HG02840 (cell line): ENCODE measurements around the gene ZDHHC17.

Experiments
- ATAC-seq: cut with Tn5 transposase; IDR thresholded peaks from one replicate; pipeline ENCODE4 v1.9.1; 2021; ENCODE audit warnings: mild to moderate bottlenecking, moderate library complexity, moderate number of reproducible peaks; ENCODE audit not compliant: unreplicated experiment, low FRiP score

Gene ZDHHC17

GRCh38 chr12:76874491-76875190, 110.7 kb downstream of the ZDHHC17 start:
- ATAC-seq: no peak

GRCh38 chr12:76876696-76877229, 112.8 kb downstream of the ZDHHC17 start:
- no peak for ATAC-seq

GRCh38 chr12:76878099-76878898, 114.4 kb downstream of the ZDHHC17 start:
- ATAC-seq: peak; percentile 50

GRCh38 chr12:76878899-76879709, 115.2 kb downstream of the ZDHHC17 start, which contains the start of gene CSRP2:
TSS of gene CSRP2 (minus strand) at chr12:76879019. CDS start at chr12:76866260, 12,759 bp downstream.
- ATAC-seq: peak; percentile 88

- ATAC-seq: no peak
These were observed 116.0 kb downstream of the ZDHHC17 start for GRCh38 chr12:76879710-76880518.

- no peak for ATAC-seq
These were observed 116.7 kb downstream of the ZDHHC17 start for GRCh38 chr12:76880519-76881023.

GRCh38 chr12:76881142-76881541, 117.2 kb downstream of the ZDHHC17 start:
- no peak for ATAC-seq

GRCh38 chr12:76882367-76882766, 118.5 kb downstream of the ZDHHC17 start:
- no peak for ATAC-seq

GRCh38 chr12:76883151-76883550, 119.2 kb downstream of the ZDHHC17 start:
- no peak for ATAC-seq

- no peak for ATAC-seq
These were observed 119.9 kb downstream of the ZDHHC17 start for GRCh38 chr12:76883811-76884210.

- no peak for ATAC-seq
These were observed 124.9 kb downstream of the ZDHHC17 start for GRCh38 chr12:76888775-76889174.

- ATAC-seq: no peak
These were observed 126.5 kb downstream of the ZDHHC17 start for GRCh38 chr12:76890151-76891143.

GRCh38 chr12:76891609-76892008, 127.7 kb downstream of the ZDHHC17 start:
- no peak for ATAC-seq

- ATAC-seq: no peak
These were observed 131.9 kb downstream of the ZDHHC17 start for GRCh38 chr12:76895796-76896195.

- ATAC-seq: no peak
These were observed 132.4 kb downstream of the ZDHHC17 start for GRCh38 chr12:76896274-76896673.

- ATAC-seq: no peak
These were observed 134.5 kb downstream of the ZDHHC17 start for GRCh38 chr12:76898442-76898841.

- no peak for ATAC-seq
These were observed 135.6 kb downstream of the ZDHHC17 start for GRCh38 chr12:76899522-76899921.

- ATAC-seq: no peak
These were observed 137.9 kb downstream of the ZDHHC17 start for GRCh38 chr12:76901628-76902380.
